MG63 (cell line): Measurements from ENCODE around the gene NAB2. TPM values are rescaled to one million over a fixed set of nuclear protein-coding genes. Genes with fewer than 3 reads are reported as not detected.
"Not testable (repeated sequence)": the region's sequence is repeated elsewhere in the genome, so short reads cannot be mapped to it uniquely, and the experiment has no call there.

Source experiments
- DNase-seq: peaks from one replicate; pipeline ENCODE4 v3.0.0-alpha.2; 2020
- H3K27me3 ChIP-seq: fragments of 250-450 bp; sonication (Bioruptor Pico); 2 replicates; pipeline ENCODE4 v1.5.1; 2020; ENCODE audit warnings: mild to moderate bottlenecking, moderate library complexity
- H3K36me3 ChIP-seq: fragments of 250-450 bp; sonication (Bioruptor Pico); 2 replicates; pipeline ENCODE4 v1.5.1; 2020; ENCODE audit warnings: mild to moderate bottlenecking, moderate library complexity
- H3K4me3 ChIP-seq: fragments of 250-450 bp; sonication (Bioruptor Pico); 2 replicates; pipeline ENCODE4 v1.5.1; 2020; ENCODE audit warnings: mild to moderate bottlenecking, moderate library complexity
- H3K9me3 ChIP-seq: fragments of 250-450 bp; sonication (Bioruptor Pico); 2 replicates; pipeline ENCODE4 v1.5.1; 2020; ENCODE audit warnings: mild to moderate bottlenecking, moderate library complexity
- total RNA-seq: library from RNA; depleted of rRNA; stranded (reverse); fragments of >200 nt; shearing (Covaris generic); gene quantifications from 2 replicates; pipeline ENCODE4 v1.2.3, GENCODE V29; 2014; ENCODE audit warnings: low replicate concordance; rRNA removed

Gene NAB2, protein sequence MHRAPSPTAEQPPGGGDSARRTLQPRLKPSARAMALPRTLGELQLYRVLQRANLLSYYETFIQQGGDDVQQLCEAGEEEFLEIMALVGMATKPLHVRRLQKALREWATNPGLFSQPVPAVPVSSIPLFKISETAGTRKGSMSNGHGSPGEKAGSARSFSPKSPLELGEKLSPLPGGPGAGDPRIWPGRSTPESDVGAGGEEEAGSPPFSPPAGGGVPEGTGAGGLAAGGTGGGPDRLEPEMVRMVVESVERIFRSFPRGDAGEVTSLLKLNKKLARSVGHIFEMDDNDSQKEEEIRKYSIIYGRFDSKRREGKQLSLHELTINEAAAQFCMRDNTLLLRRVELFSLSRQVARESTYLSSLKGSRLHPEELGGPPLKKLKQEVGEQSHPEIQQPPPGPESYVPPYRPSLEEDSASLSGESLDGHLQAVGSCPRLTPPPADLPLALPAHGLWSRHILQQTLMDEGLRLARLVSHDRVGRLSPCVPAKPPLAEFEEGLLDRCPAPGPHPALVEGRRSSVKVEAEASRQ
- 28.7 and 45.1 TPM in 2 replicates for total RNA-seq

DNA sequence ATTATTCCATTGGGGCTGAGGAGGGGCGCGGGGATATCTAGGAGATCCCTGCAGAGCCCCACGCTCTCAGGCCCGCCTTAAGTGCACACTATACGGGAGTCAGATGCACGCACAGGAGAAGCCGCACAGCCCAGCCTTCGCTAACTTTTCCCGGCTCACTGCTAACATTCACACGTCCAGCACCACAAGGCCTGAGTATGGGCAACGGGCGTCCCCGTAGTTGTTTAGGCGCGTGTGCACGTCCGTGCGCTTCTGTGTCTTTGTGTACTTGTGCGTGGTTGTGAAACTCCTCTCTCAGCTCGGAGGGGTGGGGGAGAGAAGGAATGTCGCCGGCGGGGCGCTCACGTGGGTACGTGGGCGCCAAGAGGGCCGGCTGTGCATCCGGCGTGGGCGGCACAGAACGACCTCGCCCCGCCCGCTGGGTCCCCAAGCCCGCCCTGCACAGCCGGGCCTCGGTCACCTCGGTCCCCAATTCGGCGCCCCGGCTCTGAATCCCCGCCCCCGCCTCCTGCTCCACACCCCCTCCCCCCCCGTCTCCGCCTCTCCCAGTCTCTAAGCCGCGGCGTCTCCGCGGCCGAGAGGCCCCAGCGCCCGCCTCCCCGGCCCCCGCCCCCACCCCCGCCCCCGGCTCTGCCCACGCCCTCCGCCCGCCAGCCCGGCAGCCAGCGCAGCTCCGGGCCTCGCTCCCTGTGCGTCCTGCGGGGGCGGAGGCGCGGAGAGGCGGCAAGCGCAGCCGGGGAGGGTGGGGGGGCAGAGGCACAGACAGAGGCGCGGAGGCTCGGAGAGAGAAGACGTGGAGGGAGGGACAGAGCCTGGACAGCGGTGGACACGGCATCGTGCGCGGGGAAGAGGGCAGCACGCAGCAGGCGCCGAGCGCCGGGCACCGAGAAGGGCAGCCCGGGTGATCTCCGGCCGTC lies at the start of gene NAB2:
Gene NAB2 (plus strand): TSS at position 761 of the 917 bp plus-strand sequence. CDS start 158 bp downstream, outside the sequence.
- Histone ChIP-seq H3K36me3 (peaks cover 37% of the 10 kb centered on the region), H3K4me3 (peak within 1 kb of the TSS; percentile 93), H3K9me3 (no peaks in the 10 kb centered on the region), H3K27me3 (no peaks in the 10 kb centered on the region)
- DNase-seq, result peak; percentile 96

DNA sequence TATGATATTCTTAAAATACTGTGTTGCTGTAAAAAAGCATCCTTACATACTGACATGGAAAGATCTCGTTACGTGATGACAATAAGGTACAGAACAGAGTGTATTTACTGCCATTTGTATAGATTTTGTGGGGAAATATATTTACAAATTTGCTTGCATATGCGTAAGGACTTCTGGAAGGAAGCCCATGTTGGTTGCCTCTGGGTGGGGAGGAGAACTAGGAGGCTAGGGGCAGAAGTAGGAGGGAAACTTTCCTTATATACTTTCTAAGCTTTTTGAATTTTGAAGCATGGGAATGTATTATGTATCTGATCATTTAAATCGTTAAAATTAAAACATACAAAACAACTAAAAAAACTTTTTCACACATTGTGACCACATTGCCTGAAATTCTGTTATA lies 48.7 kb upstream of the NAB2 start:
- Histone ChIP-seq H3K27me3 (no peaks in the 10 kb centered on the region), H3K4me3 (no peak overlapping the region), H3K36me3 (no peaks in the 10 kb centered on the region), H3K9me3 (no peaks in the 10 kb centered on the region)
- no peak for DNase-seq

DNA sequence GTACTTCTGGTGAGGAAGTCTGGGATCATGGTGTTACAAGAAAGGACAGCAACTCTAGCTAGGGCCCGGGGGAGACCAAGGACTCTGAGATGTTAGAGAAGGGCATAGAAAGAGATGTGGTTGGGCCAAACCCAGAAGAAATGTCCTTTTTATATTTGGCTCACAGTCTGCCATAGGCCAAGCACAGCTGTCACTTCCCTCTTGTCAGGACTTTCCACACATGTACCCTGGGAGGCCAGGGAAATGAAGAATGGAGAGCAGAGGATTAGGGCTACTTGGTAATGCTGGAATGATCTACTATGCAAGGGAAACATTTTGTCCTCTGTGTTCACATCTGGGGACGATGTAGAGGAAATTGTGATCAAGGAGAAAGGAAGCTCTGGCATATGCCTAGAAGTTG lies 48.2 kb upstream of the NAB2 start:
- Histone ChIP-seq H3K36me3 (no peaks in the 10 kb centered on the region), H3K9me3 (no peaks in the 10 kb centered on the region), H3K27me3 (no peaks in the 10 kb centered on the region), H3K4me3 (no peak overlapping the region)
- no peak for DNase-seq

DNA sequence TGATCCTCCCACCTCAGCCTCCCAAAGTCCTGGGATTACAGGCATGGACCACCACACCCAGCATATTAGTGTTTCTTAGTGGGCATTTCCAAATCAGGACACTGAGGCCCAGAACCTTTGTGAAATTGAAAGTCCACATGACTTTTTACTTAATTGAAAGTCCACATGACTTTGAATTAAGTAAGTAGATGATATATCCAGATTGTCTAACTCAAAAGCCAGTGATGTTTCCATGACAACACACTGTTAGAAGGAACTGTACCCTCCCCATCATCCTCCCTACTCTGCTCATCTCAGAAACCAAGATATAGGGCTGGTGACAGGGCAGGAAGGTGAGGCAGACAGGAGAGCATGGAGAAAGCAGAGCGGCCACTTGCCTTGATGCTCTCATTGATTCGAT lies 46.2 kb upstream of the NAB2 start:
- Histone ChIP-seq H3K27me3 (no peaks in the 10 kb centered on the region), H3K9me3 (no peaks in the 10 kb centered on the region), H3K4me3 (no peak overlapping the region), H3K36me3 (no peaks in the 10 kb centered on the region)
- no peak for DNase-seq

DNA sequence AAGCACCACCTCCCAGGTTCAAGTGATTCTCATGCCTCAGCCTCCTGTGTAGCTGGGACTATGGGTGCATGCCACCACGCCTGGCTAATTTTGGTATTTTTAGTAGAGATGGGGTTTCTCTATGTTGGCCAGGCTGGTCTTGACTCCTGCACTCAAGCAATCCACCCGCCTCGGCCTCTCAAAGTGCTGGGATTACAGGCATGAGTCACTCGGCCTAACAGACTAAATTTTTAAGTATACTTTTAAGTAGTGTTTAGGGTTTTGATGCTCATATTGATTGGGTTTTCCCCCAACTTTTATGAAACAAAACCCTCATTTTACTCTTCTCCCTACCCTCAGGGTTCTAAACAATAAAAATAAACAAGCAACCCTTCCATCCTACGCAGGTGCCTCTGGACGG lies 44.4 kb upstream of the NAB2 start:
- Histone ChIP-seq H3K36me3 (no peaks in the 10 kb centered on the region), H3K4me3 (no peak overlapping the region), H3K9me3 (no peaks in the 10 kb centered on the region), H3K27me3 (no peaks in the 10 kb centered on the region)
- DNase-seq, result peak; percentile 12

DNA sequence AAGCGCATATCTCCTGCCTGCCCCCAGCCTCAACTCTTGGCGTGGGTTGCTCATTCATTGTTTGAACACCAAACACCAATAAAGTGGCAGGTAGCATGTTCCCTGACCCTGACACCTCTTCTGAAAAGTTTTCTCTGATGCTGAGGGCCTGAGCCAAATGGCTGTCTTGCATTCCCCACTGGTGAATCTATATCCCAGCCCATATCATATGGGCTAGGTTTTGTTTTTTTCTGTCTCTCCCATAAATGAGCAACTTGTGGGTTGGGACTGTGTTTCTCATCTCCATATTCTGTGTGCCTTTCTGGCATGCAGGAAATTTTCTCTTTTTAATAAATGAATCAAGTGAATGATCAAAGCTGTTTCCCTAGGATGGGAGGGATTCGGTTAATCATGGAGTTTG lies 44.0 kb upstream of the NAB2 start:
- no peak for DNase-seq
- Histone ChIP-seq H3K36me3 (no peaks in the 10 kb centered on the region), H3K4me3 (no peak overlapping the region), H3K9me3 (no peaks in the 10 kb centered on the region), H3K27me3 (no peaks in the 10 kb centered on the region)

DNA sequence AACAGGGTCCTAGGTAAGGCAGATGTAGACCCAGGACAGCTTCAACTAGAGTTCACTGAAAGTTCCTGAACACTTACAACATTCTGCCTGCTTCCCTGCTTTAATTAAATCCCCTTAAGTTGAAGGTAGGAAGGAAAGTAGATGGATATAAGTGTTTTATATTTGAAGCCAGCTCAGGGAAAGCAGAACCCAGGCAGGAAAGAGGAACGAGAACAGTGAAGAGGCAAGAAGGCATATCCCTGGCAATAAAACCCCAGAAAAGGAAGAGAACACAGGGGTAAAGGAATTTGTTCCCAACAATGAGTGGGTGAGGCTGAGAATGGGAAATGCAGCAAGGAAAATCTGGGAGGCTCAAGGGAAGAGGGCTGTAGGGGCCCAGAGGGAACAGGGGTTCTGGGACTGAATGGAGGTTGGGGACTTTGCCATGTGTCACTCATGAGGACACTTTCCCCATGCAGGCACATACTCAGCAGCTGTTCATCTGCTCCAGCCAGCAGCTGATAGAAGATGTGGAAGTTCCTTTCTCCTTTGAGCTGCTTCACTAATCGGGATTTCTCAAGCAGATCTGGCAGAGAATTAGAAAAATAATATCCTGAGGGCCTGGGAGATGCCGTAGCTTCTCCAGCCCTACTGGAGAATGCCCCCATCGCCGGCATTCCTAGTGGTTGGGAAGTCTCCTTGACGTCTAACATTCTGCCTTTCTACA lies 42.7 kb upstream of the NAB2 start:
- Histone ChIP-seq H3K9me3 (no peaks in the 10 kb centered on the region), H3K4me3 (no peak overlapping the region), H3K27me3 (no peaks in the 10 kb centered on the region), H3K36me3 (no peaks in the 10 kb centered on the region)
- no peak for DNase-seq

DNA sequence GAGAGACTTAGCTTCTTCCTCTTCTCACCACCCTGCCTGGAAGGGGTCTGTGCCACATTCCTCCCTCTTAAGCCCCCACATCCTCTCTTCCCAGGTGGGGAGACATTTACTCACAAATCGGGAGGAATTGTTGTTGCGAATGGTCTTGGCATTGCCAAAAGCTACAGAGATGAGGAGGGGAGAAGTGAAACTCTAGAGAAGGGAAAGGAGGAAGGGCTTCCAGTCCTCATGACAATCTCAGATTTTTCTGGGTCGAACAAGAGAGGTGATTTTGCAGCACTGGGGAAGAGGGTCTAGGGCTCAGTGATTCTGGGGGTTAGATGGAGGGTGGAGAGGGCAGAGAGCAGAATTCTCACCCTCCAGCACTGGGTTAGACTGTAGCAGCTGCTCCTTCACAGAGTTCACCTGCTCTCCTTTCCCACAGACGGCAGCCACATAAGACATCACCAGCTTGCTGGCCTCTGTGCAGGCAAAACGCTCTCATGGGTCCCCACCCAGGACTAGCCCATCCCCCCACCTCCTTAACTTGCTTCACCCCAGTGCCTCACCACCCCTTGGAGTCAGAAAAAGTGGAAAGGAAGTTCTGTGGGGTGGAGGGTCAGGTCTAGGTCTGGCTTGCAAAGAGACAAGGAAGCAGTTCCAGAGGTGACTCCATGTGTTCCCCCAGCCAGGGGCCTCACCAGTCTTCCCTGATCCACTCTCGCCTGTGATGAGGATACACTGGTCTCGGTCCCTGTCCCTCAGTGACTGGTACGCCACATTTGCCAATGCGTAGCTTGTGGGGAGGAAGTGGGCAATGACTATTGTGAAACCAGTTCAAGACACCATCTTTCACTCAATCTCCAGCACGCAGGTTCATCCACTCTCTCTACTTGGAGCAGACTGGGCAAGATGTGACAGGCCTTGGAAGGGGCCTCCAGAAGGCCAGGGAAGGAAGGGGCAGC lies 41.7 kb upstream of the NAB2 start:
- H3K36me3 ChIP-seq, result no peaks in the 10 kb centered on the region
- no peak for DNase-seq
- H3K9me3 ChIP-seq, result no peaks in the 10 kb centered on the region
- no peak overlapping the region for H3K4me3 ChIP-seq
- no peaks in the 10 kb centered on the region for H3K27me3 ChIP-seq

DNA sequence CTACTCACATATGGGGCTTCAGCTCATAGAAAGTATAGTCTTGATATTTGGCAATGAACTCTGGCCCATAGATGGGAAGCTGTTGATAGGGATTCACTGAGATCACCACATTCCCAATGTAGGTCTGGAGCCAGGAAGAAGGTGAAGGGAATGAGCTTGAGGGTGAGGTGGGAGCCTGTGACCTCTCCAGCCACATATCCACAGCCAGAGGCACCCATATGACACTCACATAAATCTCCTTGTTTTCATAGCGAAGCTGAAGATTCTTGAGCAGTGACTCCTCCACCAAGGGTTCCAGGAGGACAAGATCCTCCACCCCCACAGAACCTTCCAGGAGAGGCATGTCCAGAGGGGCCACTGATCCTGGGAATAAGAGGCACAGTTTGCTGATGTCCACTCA lies 40.9 kb upstream of the NAB2 start:
- Histone ChIP-seq H3K27me3 (no peaks in the 10 kb centered on the region), H3K9me3 (no peaks in the 10 kb centered on the region), H3K4me3 (no peak overlapping the region), H3K36me3 (no peaks in the 10 kb centered on the region)
- DNase-seq, result no peak

DNA sequence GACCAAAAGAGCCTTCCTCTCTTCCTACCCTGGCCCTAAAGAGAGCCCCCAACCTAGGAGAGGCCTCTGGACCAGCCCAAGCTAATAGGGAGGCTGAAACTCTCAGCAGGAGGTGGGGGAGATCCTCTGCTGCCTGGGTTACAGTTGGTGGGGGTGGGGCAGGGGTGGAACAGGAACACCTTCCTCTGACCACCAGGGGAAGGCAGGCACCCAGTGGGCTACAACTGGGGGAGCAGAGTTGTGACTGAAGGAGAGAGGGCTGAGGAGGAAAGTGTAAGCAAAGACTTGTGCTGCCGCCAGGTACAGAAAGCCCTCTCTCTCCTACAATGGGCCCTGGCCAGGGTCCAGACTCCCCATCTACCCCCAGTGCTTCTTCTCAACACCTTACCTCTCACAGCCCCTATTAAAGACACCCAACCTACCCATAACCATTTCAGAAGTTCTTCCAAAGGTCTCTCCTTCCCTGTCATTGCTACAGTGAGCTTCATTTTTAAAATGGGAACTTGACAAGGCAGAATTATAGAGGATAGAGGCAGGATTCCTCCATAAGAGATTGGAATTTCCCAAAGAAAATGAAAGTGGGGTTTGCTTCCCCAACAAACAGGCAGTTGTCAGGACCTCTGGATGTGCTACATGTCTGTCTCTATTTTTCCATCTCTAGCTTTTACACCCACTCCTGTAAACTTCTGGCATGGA lies 40.3 kb upstream of the NAB2 start:
- Histone ChIP-seq H3K36me3 (no peaks in the 10 kb centered on the region), H3K9me3 (no peaks in the 10 kb centered on the region), H3K27me3 (no peaks in the 10 kb centered on the region), H3K4me3 (no peak overlapping the region)
- DNase-seq, result no peak

DNA sequence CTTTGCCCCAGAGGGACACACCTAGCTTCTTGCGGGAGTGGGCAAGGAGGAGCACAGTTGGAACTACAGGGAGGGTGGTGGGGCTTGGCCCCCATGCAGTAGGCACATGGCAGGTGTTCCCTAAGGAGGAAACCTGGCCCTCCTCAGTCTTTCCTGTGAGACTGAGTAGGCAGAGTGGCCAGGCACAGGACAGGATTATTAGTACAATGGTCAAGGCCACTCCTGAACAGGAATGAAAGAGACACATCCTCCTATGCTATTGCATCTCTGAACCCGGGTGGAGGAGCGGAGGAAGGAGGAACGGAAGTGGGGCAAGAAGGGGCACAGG lies 39.8 kb upstream of the NAB2 start:
- no peak for DNase-seq
- Histone ChIP-seq H3K9me3 (no peaks in the 10 kb centered on the region), H3K36me3 (no peaks in the 10 kb centered on the region; the same call in 1 of the 2 replicates), H3K4me3 (no peak overlapping the region), H3K27me3 (no peaks in the 10 kb centered on the region)

DNA sequence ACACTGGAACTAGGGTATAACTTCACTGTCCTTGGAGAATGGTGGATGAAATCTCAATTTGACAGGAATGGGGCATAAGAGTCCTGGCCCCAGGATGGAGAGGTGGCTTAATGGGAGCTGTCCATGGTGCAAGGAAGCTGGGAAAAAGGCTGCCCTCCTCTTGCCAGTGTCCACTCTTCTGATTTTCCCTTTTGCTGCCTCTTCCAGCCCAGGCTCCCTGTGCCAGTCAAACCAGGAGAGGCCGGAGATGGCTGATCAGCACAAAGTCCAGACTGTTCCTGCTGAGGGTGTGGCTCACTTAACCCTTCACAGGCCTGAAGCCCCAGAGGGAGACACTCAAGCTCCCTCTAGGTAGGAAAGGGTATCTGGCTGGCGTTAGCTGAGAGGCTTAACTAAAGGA lies 39.0 kb upstream of the NAB2 start, which contains the start of gene MYO1A:
Gene MYO1A (minus strand): TSS at position 240 of the 400 bp plus-strand sequence. CDS start 1,806 bp downstream, outside the sequence.
- no peaks in the 10 kb centered on the region; the same call in none of the 2 replicates for H3K36me3 ChIP-seq
- H3K4me3 ChIP-seq, result no peak within 1 kb of the TSS
- no peaks in the 10 kb centered on the region for H3K27me3 ChIP-seq
- no peak for DNase-seq
- H3K9me3 ChIP-seq, result no peaks in the 10 kb centered on the region

DNA sequence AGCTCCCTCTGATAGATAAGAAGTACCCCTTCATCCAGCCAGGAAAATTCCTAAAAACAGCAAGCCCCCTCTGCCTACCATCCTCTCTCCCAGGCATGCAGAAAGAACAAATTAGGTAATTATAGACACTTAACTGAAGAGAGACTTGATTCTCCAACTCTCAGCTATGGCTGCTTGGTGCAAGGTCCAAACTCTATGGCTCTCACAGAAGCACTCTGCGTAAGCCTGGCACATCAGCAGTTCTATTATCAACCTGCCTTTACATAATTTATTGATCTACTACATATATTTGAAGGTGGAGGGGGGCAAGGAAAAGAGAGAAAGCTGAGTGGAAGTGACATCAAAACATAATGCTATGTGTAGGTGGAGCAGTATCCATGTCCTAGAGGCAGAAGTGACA lies 37.9 kb upstream of the NAB2 start:
- Histone ChIP-seq H3K27me3 (no peaks in the 10 kb centered on the region), H3K36me3 (peaks cover 8% of the 10 kb centered on the region), H3K9me3 (no peaks in the 10 kb centered on the region), H3K4me3 (no peak overlapping the region)
- no peak for DNase-seq

DNA sequence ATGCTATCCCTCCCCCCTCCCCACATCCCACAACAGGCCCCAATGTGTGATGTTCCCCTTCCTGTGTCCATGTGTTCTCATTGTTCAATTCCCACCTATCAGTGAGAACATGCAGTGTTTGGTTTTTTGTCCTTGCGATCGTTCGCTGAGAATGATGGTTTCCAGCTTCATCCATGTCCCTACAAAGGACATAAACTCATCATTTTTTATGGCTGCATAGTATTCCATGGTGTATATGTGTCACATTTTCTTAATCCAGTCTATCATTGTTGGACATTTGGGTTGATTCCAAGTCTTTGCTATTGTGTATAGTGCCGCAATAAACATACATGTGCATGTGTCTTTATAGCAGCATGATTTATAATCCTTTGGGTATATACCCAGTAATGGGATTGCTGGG lies 35.8 kb upstream of the NAB2 start:
- DNase-seq, H3K9me3 ChIP-seq, H3K27me3 ChIP-seq, H3K4me3 ChIP-seq: not testable (repeated sequence)
- H3K36me3 ChIP-seq, result peaks cover 27% of the 10 kb centered on the region

DNA sequence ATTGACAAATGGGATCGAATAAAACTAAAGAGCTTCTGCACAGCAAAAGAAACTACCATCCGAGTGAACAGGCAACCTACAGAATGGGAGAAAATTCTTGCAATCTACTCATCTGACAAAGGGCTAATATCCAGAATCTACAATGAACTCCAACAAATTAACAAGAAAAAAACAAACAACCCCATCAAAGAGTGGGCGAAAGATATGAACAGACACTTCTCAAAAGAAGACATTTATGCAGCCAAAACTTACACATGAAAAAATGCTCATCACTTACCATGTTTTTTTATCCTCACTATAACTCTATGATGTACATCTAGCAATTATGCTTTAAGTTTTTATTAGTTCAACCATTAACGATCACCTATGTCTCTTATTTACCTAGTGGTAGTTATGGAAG lies 35.0 kb upstream of the NAB2 start:
- DNase-seq, H3K27me3 ChIP-seq, H3K4me3 ChIP-seq, H3K9me3 ChIP-seq: not testable (repeated sequence)
- peaks cover 34% of the 10 kb centered on the region for H3K36me3 ChIP-seq
